Activated T-helper 17 cell treated with anti-CD3 and anti-CD28 coated beads, Interleukin-2, amount 50 U/mL, for 72 hours (primary cell): ENCODE data around the gene FOXRED2. TPM values are rescaled to one million over a fixed set of nuclear protein-coding genes. Genes with fewer than 3 reads are reported as not detected.

ENCODE experiments used
- ATAC-seq: fragments of 150-1000 bp; cut with Tn5 transposase; replicated peaks from 2 replicates; pipeline ENCODE4 v1.10.0; 2021; ENCODE audit warnings: mild to moderate bottlenecking, moderate library complexity
- H3K27ac Mint-ChIP-seq: one replicate; pipeline ENCODE4 v1.8.0; 2022; ENCODE audit warnings: mixed read lengths
- H3K27me3 Mint-ChIP-seq: one replicate; pipeline ENCODE4 v1.8.0; 2022; ENCODE audit warnings: mixed read lengths
- H3K36me3 Mint-ChIP-seq: one replicate; pipeline ENCODE4 v1.8.0; 2022; ENCODE audit warnings: low read depth, mild to moderate bottlenecking, mixed read lengths
- H3K4me1 Mint-ChIP-seq: one replicate; pipeline ENCODE4 v1.8.0; 2022; ENCODE audit warnings: mixed read lengths
- H3K4me3 Mint-ChIP-seq: one replicate; pipeline ENCODE4 v1.8.0; 2022; ENCODE audit warnings: mild to moderate bottlenecking, mixed read lengths
- H3K9me3 Mint-ChIP-seq: one replicate; pipeline ENCODE4 v1.8.0; 2022; ENCODE audit warnings: mixed read lengths
- total RNA-seq, 2 donors: library from RNA; stranded (reverse); gene quantifications; one replicate each; pipeline ENCODE4 v1.2.3, GENCODE V29; 2022

The FOXRED2 gene
- total RNA-seq = 10 to 100 TPM; 12.3 to 18.0 TPM

GRCh38 chr22:36506637-36507517 is at the start of gene FOXRED2:
TSS of gene FOXRED2 (minus strand) at chr22:36507040. CDS start at chr22:36506422, 618 bp downstream.
- H3K36me3 Mint-ChIP-seq = peaks cover 22% of the 10 kb centered on the region
- H3K4me1 Mint-ChIP-seq = peaks cover 5% of the 10 kb centered on the region
- H3K27ac Mint-ChIP-seq = no peak within 1 kb of the TSS
- peaks cover 3% of the 10 kb centered on the region for H3K9me3 Mint-ChIP-seq
- H3K27me3 Mint-ChIP-seq = no peaks in the 10 kb centered on the region
- peak within 1 kb of the TSS; percentile 67 for H3K4me3 Mint-ChIP-seq
- peak; percentile 98 for ATAC-seq

DNA sequence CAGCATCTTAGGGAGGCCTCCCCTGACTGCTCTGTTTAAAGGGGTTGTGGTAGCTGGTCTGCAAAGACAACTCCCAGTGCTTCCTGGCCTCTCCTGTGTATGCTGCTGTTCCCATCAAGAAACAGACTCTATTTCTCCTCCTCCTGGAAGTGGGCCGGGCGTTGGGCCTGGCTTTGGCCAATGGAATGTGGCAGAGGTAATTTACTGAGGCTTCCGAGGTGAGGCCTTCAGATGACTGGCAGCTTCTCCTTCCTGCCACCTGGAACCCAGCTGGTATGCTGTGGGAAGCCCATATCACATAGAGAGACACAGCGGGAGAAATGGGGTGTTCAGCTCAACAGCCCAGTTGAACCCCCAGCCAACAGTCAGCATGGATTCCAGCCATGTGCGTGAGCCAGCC is 47.3 kb upstream of the FOXRED2 start:
- Mint-ChIP-seq H3K4me3 (no peak overlapping the region), H3K4me1 (no peaks in the 10 kb centered on the region), H3K9me3 (no peaks in the 10 kb centered on the region), H3K27ac (no peak overlapping the region), H3K36me3 (no peaks in the 10 kb centered on the region), H3K27me3 (peaks cover 26% of the 10 kb centered on the region)
- ATAC-seq = no peak

GRCh38 chr22:36552289-36552688 is 45.4 kb upstream of the FOXRED2 start:
- no peak for ATAC-seq
- Mint-ChIP-seq H3K4me3 (no peak overlapping the region), H3K4me1 (peaks cover 1% of the 10 kb centered on the region), H3K27me3 (peaks cover 29% of the 10 kb centered on the region), H3K36me3 (no peaks in the 10 kb centered on the region), H3K27ac (no peak overlapping the region), H3K9me3 (no peaks in the 10 kb centered on the region)

GRCh38 chr22:36550701-36551495 is 44.1 kb upstream of the FOXRED2 start:
- no peak overlapping the region for H3K27ac Mint-ChIP-seq
- no peak overlapping the region for H3K4me3 Mint-ChIP-seq
- ATAC-seq = no peak
- H3K9me3 Mint-ChIP-seq = no peaks in the 10 kb centered on the region
- H3K27me3 Mint-ChIP-seq = peaks cover 30% of the 10 kb centered on the region
- H3K4me1 Mint-ChIP-seq = peaks cover 5% of the 10 kb centered on the region
- H3K36me3 Mint-ChIP-seq = no peaks in the 10 kb centered on the region

GRCh38 chr22:36549033-36549432 is 42.2 kb upstream of the FOXRED2 start:
- no peak for ATAC-seq
- Mint-ChIP-seq H3K36me3 (no peaks in the 10 kb centered on the region), H3K27me3 (peaks cover 24% of the 10 kb centered on the region), H3K9me3 (no peaks in the 10 kb centered on the region), H3K27ac (no peak overlapping the region), H3K4me3 (no peak overlapping the region), H3K4me1 (peaks cover 5% of the 10 kb centered on the region)

DNA sequence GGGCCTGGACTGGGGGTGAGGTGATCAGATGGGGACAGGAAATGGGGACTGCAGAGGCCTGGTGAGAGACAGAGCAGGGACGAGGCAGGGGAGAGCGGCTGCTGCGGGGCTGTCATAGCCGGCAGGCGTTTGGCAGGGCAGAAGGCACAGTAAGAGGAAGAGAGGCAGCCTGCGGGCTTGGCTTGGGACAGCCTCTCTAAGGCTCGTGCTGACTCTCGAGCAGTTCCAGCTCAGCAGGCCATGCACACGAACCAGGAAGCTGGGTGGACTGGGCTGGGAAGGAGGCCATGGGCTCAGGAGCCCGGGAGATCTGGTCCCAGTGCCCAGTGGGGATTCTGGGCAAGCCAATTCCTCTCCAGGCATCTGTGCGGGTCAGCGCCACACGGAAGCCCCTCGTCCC is 41.8 kb upstream of the FOXRED2 start:
- no peak overlapping the region for H3K4me3 Mint-ChIP-seq
- no peak for ATAC-seq
- H3K9me3 Mint-ChIP-seq = no peaks in the 10 kb centered on the region
- no peaks in the 10 kb centered on the region for H3K36me3 Mint-ChIP-seq
- H3K27me3 Mint-ChIP-seq = peaks cover 24% of the 10 kb centered on the region
- H3K4me1 Mint-ChIP-seq = peaks cover 5% of the 10 kb centered on the region
- no peak overlapping the region for H3K27ac Mint-ChIP-seq

- Mint-ChIP-seq H3K27me3 (peaks cover 24% of the 10 kb centered on the region), H3K9me3 (no peaks in the 10 kb centered on the region), H3K27ac (no peak overlapping the region), H3K4me1 (peaks cover 9% of the 10 kb centered on the region), H3K36me3 (no peaks in the 10 kb centered on the region), H3K4me3 (no peak overlapping the region)
- ATAC-seq = peak; percentile 73
Measured at GRCh38 chr22:36546932-36547331, 40.1 kb upstream of the FOXRED2 start.

DNA sequence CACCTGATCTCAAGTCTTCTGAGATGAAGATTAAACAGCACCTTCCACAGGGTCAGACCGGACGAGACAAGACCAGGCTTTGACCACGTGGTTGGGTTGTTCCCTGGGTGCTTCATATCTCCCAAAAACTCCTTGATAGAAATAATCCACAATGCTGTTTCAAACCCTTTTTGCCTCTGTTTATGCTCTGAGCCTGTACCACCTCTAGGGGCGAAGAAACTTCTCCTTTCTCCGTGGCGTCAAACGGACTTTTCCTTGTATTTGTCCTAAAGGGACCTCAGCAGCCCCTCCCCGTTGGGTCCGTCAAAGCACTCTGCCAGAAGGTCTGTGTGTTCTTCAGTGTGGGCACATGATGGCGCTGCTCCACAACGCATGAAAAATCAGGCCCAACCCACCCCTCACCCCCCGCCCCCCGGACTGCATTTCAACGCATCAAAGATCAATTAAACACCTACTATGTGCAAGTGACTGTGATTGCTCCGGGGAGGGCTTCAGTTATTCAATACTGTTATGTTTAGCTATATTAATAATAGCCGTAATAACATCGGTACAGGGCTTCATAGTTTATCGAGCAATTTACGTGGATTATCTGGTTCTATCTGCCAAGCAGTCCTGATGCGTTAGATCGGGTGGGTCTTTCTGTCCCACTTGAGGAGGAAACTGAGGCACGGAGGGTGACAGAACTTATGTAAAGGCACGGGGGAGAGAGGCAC is 39.4 kb upstream of the FOXRED2 start:
- Mint-ChIP-seq H3K27me3 (peaks cover 23% of the 10 kb centered on the region), H3K4me3 (no peak overlapping the region), H3K36me3 (no peaks in the 10 kb centered on the region), H3K9me3 (no peaks in the 10 kb centered on the region), H3K27ac (no peak overlapping the region), H3K4me1 (peaks cover 11% of the 10 kb centered on the region)
- ATAC-seq = no peak

DNA sequence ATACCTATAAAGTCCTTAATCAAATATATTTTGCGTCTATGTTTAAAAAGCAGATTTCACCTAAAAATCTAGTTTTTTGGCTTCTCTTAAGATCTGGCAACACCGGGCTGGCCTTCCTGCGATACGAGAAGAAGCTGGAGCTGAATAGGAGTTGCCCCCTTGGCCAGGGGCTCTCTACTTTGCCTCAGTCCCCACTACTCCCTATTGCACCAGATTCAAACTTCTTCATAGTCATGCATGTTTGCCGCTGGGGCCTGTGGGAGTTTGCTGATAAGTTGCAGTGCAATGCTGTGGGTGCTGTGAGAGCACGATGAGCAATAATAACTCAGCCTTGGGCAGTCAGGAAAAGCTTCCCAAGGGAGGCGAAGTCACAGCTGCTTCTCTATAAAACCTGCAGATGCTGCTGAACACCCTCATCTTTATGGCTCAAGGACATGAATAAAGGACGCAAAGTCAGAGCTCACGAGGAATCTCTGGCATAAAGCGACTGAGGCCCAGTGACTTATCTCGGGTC is 37.3 kb upstream of the FOXRED2 start:
- H3K4me1 Mint-ChIP-seq = peaks cover 11% of the 10 kb centered on the region
- H3K27me3 Mint-ChIP-seq = peaks cover 15% of the 10 kb centered on the region
- no peak overlapping the region for H3K4me3 Mint-ChIP-seq
- no peaks in the 10 kb centered on the region for H3K9me3 Mint-ChIP-seq
- ATAC-seq = no peak
- no peak overlapping the region for H3K27ac Mint-ChIP-seq
- H3K36me3 Mint-ChIP-seq = no peaks in the 10 kb centered on the region

- H3K36me3 Mint-ChIP-seq = no peaks in the 10 kb centered on the region
- peak overlapping the region; percentile 89 for H3K27ac Mint-ChIP-seq
- H3K9me3 Mint-ChIP-seq = no peaks in the 10 kb centered on the region
- peak; percentile 98 for ATAC-seq
- H3K4me3 Mint-ChIP-seq = peak overlapping the region; percentile 68
- H3K27me3 Mint-ChIP-seq = peaks cover 7% of the 10 kb centered on the region
- peaks cover 6% of the 10 kb centered on the region for H3K4me1 Mint-ChIP-seq
Measured at GRCh38 chr22:36541831-36542411, 35.1 kb upstream of the FOXRED2 start.

DNA sequence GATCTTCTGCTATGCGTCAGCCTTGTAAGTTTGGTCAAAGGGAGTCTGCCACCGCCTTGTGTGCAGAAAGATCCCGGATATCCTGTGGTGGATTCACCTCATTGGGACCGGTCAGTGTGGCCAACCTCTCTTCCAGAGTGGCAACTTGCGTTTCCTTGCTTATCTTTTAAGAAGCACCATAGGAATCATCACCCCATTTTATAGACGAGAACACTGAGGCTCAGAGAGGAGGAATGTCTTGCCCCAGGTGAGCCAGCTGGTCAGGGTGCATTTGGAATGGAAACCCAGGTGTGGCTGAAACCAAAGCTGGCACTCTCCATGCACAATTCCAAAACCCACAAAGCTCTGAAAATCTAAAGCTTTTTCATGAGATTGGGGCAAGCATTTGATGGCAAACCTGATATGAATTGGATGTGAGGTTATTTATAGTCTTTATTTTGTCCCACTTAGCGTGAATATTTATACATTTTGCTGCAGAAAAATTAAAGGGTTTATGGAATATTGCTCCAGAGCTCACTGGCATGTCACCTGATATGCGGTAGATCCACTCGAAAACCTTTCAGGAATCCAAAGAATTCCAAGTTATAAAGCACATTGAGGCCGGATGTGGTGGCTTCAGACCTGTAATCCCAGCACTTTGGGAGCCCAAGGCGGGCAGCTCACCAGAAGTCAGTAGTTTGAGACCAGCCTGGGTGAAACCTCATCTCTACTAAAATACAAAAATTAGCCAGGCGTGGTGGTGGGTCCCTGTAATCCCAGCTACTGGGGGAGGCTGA is 34.2 kb upstream of the FOXRED2 start:
- H3K4me1 Mint-ChIP-seq = peaks cover 6% of the 10 kb centered on the region
- no peaks in the 10 kb centered on the region for H3K9me3 Mint-ChIP-seq
- no peak overlapping the region for H3K27ac Mint-ChIP-seq
- peaks cover 1% of the 10 kb centered on the region for H3K27me3 Mint-ChIP-seq
- H3K36me3 Mint-ChIP-seq = no peaks in the 10 kb centered on the region
- H3K4me3 Mint-ChIP-seq = peak overlapping the region; percentile 68
- no peak for ATAC-seq

- Mint-ChIP-seq H3K27ac (no peak overlapping the region), H3K36me3 (no peaks in the 10 kb centered on the region), H3K4me3 (no peak overlapping the region), H3K4me1 (peaks cover 6% of the 10 kb centered on the region), H3K27me3 (no peaks in the 10 kb centered on the region), H3K9me3 (no peaks in the 10 kb centered on the region)
- ATAC-seq = no peak
Measured at GRCh38 chr22:36538529-36538928, 31.7 kb upstream of the FOXRED2 start.

GRCh38 chr22:36536717-36537116 is 29.9 kb upstream of the FOXRED2 start:
- ATAC-seq = no peak
- Mint-ChIP-seq H3K4me1 (peaks cover under 1% of the 10 kb centered on the region), H3K9me3 (no peaks in the 10 kb centered on the region), H3K36me3 (no peaks in the 10 kb centered on the region), H3K27me3 (no peaks in the 10 kb centered on the region), H3K4me3 (no peak overlapping the region), H3K27ac (no peak overlapping the region)
